Measurements from ENCODE around the gene BTBD2. TPM values are rescaled to one million over a fixed set of nuclear protein-coding genes. Genes with fewer than 3 reads are reported as not detected.

BTBD2 gene
- total and polyA plus RNA-seq, 4 donors, result 7.4 to 25.1 (median 20.2) TPM

DNA sequence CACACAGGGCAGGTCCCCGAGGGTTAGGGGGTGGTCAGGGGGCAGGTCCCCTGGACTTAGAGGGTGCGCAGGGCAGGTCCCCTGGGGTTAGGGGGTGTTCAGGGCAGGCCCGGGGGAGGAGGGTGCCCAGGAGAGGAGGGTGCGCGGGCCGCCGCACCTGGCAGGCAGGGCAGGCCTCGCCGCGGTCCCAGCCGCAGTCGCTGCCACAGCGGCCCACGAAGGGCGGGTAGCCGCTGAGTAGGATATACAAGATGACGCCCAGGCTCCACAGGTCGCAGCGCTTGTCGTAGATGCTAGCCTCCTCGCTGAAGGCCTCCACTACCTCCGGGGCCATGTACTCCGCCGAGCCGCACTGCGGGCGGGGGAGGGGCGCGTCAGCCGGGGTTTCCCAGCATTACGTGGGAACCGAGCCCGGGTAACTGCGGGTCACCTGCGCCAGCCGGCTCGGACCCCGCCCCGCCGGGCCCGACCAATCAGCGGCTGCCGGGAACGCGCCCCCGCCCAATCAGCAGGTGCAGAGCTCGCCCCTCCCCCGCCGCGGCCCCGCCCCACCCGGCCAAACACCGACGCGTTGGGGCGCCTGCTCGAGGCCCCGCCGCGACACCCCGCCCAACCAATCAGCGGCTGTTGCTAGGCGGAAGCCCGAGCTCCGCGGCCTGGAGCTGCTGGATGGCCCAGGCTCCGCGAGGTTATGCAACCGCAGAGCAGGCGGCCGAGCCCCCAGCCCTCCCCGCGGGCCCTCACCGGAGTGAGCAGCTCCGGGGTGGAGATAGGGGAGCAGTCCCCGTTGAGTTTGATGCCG lies 26.4 kb upstream of the BTBD2 start (continued):
- TF ChIP-seq RXRA (IDR thresholded peaks at IDR 0.05), result peak; percentile 51 to 60

GRCh38 chr19:2041433-2041682 lies 25.8 kb upstream of the BTBD2 start:
- peaks cover 29 to 58% (median 52%) of the 10 kb centered on the region in 4 donors for H3K4me1 ChIP-seq (ENCODE audit: control insufficient read depth in 4 of 4, insufficient read depth in 4 of 4, low read length in 3 of 4)
- H3K9ac ChIP-seq (ENCODE audit: low read depth in 1 of 2, low read length in 2 of 2), result peak overlapping the region; percentile 1 to 15
- H3K9me3 ChIP-seq (ENCODE audit: control insufficient read depth in 4 of 4, low read length in 3 of 4), result no peaks in the 10 kb centered on the region
- peak overlapping the region; percentile 87 to 92 for H3K27ac ChIP-seq (ENCODE audit: low read depth in 1 of 2, low read length in 2 of 2)
- H3K36me3 ChIP-seq (ENCODE audit: control insufficient read depth in 4 of 4, insufficient read depth in 3 of 4, low read depth in 1 of 4, low read length in 3 of 4), result peaks cover 6 to 32% (median 19%) of the 10 kb centered on the region in 4 donors
- WGBS, result 60% methylated on average over 6 of the region's 6 CpGs
- peak; percentile 34 for DNase-seq (ENCODE audit: low spot score)
- no peaks in the 10 kb centered on the region for H3K27me3 ChIP-seq (ENCODE audit: control insufficient read depth in 4 of 4, insufficient read depth in 4 of 4, low read length in 3 of 4)
- TF ChIP-seq JUND (IDR thresholded peaks at IDR 0.05), result no peak
- TF ChIP-seq, protein P1, sequence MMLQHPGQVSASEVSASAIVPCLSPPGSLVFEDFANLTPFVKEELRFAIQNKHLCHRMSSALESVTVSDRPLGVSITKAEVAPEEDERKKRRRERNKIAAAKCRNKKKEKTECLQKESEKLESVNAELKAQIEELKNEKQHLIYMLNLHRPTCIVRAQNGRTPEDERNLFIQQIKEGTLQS (IDR thresholded peaks at IDR 0.05), result no peak
- TF ChIP-seq YY1 (IDR thresholded peaks at IDR 0.05), result no peak
- TF ChIP-seq HNF4A (conservative IDR thresholded peaks at IDR 0.05), result no peak
- TF ChIP-seq NR2F2 (IDR thresholded peaks at IDR 0.05), result no peak
- TF ChIP-seq FOXA2 (IDR thresholded peaks at IDR 0.05), result no peak
- TF ChIP-seq SP1 (IDR thresholded peaks at IDR 0.05), result no peak
- no peak for TF ChIP-seq CTCF (IDR thresholded peaks at IDR 0.05; ENCODE audit: low read depth, low read length, missing input control)
- TF ChIP-seq REST (IDR thresholded peaks at IDR 0.05), result no peak
- no peak for TF ChIP-seq ZBTB33 (IDR thresholded peaks at IDR 0.05)
- TF ChIP-seq GABPA (IDR thresholded peaks at IDR 0.05 in 1 of 2, conservative IDR thresholded peaks at IDR 0.05 in 1 of 2), result no peak
- no peak for TF ChIP-seq HNF4G (IDR thresholded peaks at IDR 0.05)
- TF ChIP-seq RAD21 (IDR thresholded peaks at IDR 0.05), result no peak
- peak overlapping the region in 1 of 3 donors; percentile 51 for H3K4me3 ChIP-seq (ENCODE audit: low read depth in 1 of 3, low read length in 3 of 3)

Data from liver (tissue), 9 donors.